Upper lobe of left lung (tissue), 6 donors: Measurements from ENCODE around the gene BOLL. TPM values are rescaled to one million over a fixed set of nuclear protein-coding genes. Genes with fewer than 3 reads are reported as not detected.
A peak's percentile ranks its signal among the peaks of the same experiment; 100 is the strongest.
"Not testable (repeated sequence)": the region's sequence is repeated elsewhere in the genome, so short reads cannot be mapped to it uniquely, and the experiment has no call there.

Experiments used
- ATAC-seq, 2 donors: fragments of 200-7000 bp; cut with Tn5 transposase; one replicate each; pipeline ENCODE4 v1.9.1; 2022; ENCODE audit warnings: mild to moderate bottlenecking in 2 of 2, moderate library complexity in 2 of 2; ENCODE audit not compliant: low FRiP score in 2 of 2
- DNase-seq, 2 donors: peaks; one replicate each; pipeline ENCODE4 v3.0.0-alpha.2; 2019 to 2020
- H3K27ac ChIP-seq, 4 donors: fragments of 200-600 bp; sonication (generic); one replicate each; pipeline ENCODE4 v1.5.1; 2016 to 2019
- H3K27me3 ChIP-seq, 4 donors: fragments of 200-600 bp; sonication (generic); one replicate each; pipeline ENCODE4 v1.5.1; 2017 to 2019
- H3K36me3 ChIP-seq, 4 donors: fragments of 200-600 bp; sonication (generic); one replicate each; pipeline ENCODE4 v1.5.1; 2016 to 2019
- H3K4me1 ChIP-seq, 4 donors: fragments of 200-600 bp; sonication (generic); one replicate each; pipeline ENCODE4 v1.5.1; 2018 to 2019
- H3K4me3 ChIP-seq, 4 donors: fragments of 200-600 bp; sonication (generic); one replicate each; pipeline ENCODE4 v1.5.1; 2017 to 2019; ENCODE audit warnings: mild to moderate bottlenecking in 2 of 4, moderate library complexity in 1 of 4
- H3K9me3 ChIP-seq, 4 donors: fragments of 200-600 bp; sonication (generic); one replicate each; pipeline ENCODE4 v1.5.1; 2018 to 2019
- EP300 ChIP-seq, 4 donors: sonication (generic); formaldehyde crosslinking; IDR thresholded peaks; one replicate each; pipeline ENCODE4 v1.5.1; 2017; ENCODE audit warnings: antibody characterized with exemption in 4 of 4, control low read depth in 2 of 4
- POLR2A ChIP-seq, 4 donors: fragments of 450-650 bp; IDR thresholded peaks; one replicate each; pipeline ENCODE4 v1.5.1; 2016 to 2017; ENCODE audit warnings: antibody characterized with exemption in 4 of 4, mild to moderate bottlenecking in 2 of 4
- POLR2AphosphoS5 ChIP-seq, 2 donors: sonication (generic); formaldehyde crosslinking; IDR thresholded peaks; one replicate each; pipeline ENCODE4 v1.5.1; 2017; ENCODE audit warnings: antibody characterized with exemption in 2 of 2
- WGBS, 2 donors: methylation state at CpG; one replicate each; pipeline ENCODE4 v1.1.5; 2017 to 2018; 5-methylcytosine and 5-hydroxymethylcytosine counted together
- total RNA-seq, 6 donors: library from RNA; depleted of rRNA in 4 of 6; stranded (reverse); fragments of >200 nt in 4 of 6; gene quantifications; one replicate each; pipeline versions ENCODE4 v1.1.0 to v1.2.1, GENCODE V29; 2016 to 2021
- TF ChIP-seq, protein P1 (sequence below), 6 experiments: fragments of 450-650 bp in 4 of 6; fragments of 200-600 bp in 2 of 6; sonication (generic) in 2 of 6; IDR thresholded peaks; one replicate each; pipeline ENCODE4 v1.5.1; 2016 to 2019; ENCODE audit warnings: antibody characterized with exemption in 6 of 6
- donor health status: DM: no; HTN: no; CAD: no; lungs with moderate emphysema.
- donor health status: DM: no; HTN: yes; CAD: no; lungs with severe emphysema.

BOLL gene
- total RNA-seq, 6 donors from 2014 or later, result not detected

DNA sequence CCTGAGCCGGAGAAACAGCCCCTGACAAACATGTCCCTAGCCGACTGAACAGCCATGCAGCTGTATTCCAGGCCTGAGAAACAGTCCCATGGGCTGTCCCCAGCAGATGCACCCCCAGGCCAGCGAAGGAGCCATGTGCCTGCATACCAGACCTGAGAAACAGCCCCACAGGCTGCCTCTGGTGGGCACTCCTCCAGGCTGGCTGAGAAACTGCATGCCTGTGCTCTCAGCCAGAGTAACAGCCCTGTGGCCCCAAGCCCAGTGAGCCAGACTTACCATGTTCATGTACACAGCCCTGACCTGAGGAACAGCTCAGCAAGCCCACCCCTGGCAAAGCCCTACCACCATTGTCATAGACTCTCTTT, 24.8 kb downstream of the BOLL start:
- Histone ChIP-seq H3K9me3 (peaks cover 0 to 14% (median 10%) of the 10 kb centered on the region in 4 donors), H3K4me3 (no peak overlapping the region), H3K27ac (no peak overlapping the region), H3K27me3 (no peaks in the 10 kb centered on the region), H3K4me1 (no peaks in the 10 kb centered on the region), H3K36me3 (no peaks in the 10 kb centered on the region)
- 90% methylated on average over 2 of the region's 3 CpGs; no CpG with 5 or more reads in 1 of the 2 donors for WGBS, 2 donors
- DNase-seq, result peak in 1 of 2 donors; percentile 20
- TF ChIP-seq POLR2AphosphoS5 (IDR thresholded peaks at IDR 0.05) (no peak), POLR2A (IDR thresholded peaks at IDR 0.05) (no peak), EP300 (IDR thresholded peaks at IDR 0.05) (no peak)
- TF ChIP-seq, protein P1, sequence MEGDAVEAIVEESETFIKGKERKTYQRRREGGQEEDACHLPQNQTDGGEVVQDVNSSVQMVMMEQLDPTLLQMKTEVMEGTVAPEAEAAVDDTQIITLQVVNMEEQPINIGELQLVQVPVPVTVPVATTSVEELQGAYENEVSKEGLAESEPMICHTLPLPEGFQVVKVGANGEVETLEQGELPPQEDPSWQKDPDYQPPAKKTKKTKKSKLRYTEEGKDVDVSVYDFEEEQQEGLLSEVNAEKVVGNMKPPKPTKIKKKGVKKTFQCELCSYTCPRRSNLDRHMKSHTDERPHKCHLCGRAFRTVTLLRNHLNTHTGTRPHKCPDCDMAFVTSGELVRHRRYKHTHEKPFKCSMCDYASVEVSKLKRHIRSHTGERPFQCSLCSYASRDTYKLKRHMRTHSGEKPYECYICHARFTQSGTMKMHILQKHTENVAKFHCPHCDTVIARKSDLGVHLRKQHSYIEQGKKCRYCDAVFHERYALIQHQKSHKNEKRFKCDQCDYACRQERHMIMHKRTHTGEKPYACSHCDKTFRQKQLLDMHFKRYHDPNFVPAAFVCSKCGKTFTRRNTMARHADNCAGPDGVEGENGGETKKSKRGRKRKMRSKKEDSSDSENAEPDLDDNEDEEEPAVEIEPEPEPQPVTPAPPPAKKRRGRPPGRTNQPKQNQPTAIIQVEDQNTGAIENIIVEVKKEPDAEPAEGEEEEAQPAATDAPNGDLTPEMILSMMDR (IDR thresholded peaks at IDR 0.05), result no peak
- no peak for ATAC-seq

DNA sequence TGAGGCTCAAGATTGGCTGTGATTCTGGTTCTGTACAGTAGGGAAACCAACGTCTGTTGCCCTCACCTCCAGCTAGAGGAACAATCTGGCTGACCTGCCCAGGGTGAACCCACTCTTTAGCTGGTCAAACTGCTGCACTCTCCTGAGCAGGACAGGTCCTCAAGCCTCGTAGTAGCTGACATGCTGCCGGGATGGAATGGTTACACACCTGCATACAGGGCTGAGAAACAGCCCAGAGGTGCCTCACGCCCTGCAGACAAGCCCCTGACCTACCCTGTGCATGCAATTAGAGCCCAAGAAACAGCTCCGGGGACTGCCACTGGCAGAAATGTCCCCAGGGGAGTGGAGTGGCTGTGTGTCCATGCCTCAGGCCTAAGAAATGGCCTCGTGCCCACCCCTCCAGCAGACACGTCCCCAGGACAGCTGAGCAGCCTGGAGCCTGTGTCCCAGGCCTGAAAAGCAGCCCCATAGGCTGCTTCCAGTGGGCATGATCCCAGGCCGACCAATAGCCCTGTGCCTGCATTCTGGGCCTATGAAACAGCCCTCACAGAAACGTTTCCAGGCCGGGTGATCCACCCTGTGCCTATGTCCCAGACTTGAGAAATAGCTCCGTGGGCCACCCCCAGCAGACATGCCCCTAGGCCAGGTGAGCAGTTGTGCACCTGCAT, 25.4 kb downstream of the BOLL start:
- Histone ChIP-seq H3K36me3 (no peaks in the 10 kb centered on the region), H3K9me3 (peaks cover 0 to 14% (median 10%) of the 10 kb centered on the region in 4 donors), H3K27me3 (no peaks in the 10 kb centered on the region), H3K4me3 (no peak overlapping the region), H3K27ac (no peak overlapping the region), H3K4me1 (no peaks in the 10 kb centered on the region)
- peak in 1 of 2 donors; percentile 22 for DNase-seq
- ATAC-seq, result peak in 1 of 2 donors; percentile 70
- TF ChIP-seq POLR2A (IDR thresholded peaks at IDR 0.05), result no peak
- no peak for TF ChIP-seq POLR2AphosphoS5 (IDR thresholded peaks at IDR 0.05)
- TF ChIP-seq, protein P1 (IDR thresholded peaks at IDR 0.05), result no peak
- TF ChIP-seq EP300 (IDR thresholded peaks at IDR 0.05), result no peak
- 57 to 84% methylated on average over 1 to 11 of the region's 11 CpGs for WGBS, 2 donors

DNA sequence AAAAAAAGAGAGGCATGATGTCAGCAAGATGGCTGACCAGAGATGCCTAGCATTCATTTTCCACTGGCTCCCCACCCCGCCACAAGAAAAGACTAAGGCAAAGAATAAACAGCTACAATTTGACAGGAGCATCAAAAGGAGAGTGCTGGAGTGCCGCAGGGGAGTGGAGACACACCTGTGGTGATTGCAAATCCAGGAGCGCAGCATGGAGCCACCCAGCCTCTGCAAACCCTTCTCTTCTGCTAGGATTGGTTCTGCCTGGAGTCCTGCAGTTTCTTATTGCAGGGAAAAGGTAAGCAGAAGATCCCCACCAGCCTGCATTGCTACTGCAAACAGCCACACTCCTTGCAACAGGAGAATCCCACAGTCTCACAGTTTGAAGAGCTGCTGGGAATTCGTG, 26.1 kb downstream of the BOLL start:
- no peak for ATAC-seq
- no peaks in the 10 kb centered on the region for H3K36me3 ChIP-seq
- no peaks in the 10 kb centered on the region for H3K4me1 ChIP-seq
- H3K27ac ChIP-seq, result no peak overlapping the region
- H3K27me3 ChIP-seq, result no peaks in the 10 kb centered on the region
- 71 to 73% methylated on average over 4 of the region's 4 CpGs for WGBS, 2 donors
- H3K4me3 ChIP-seq, result no peak overlapping the region
- DNase-seq, result no peak
- no peak for TF ChIP-seq POLR2A (IDR thresholded peaks at IDR 0.05)
- TF ChIP-seq EP300 (IDR thresholded peaks at IDR 0.05), result no peak
- TF ChIP-seq, protein P1 (IDR thresholded peaks at IDR 0.05), result no peak
- TF ChIP-seq POLR2AphosphoS5 (IDR thresholded peaks at IDR 0.05), result no peak
- H3K9me3 ChIP-seq, result peaks cover 0 to 14% (median 10%) of the 10 kb centered on the region in 4 donors

DNA sequence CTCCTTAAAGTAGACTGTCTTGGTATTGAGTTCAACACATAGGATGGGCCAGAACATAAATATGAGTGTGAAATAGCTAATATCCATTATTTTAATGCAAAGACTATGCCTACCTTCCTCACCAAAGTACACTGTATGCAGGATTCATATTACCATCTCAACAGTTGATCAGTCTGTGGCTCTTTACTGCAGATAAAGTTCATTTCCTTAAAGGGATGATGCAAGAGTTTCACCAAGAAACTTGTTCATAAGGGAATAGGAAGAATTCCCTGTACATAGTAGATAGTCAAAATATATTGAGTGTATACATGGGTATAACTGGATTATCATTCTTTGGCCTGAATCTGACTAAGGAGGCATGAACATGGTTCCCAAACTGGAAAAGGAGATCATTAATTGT, 44.9 kb downstream of the BOLL start:
- DNase-seq, result no peak
- no peaks in the 10 kb centered on the region for H3K4me1 ChIP-seq
- H3K27me3 ChIP-seq, result no peaks in the 10 kb centered on the region
- no peak for ATAC-seq
- no peaks in the 10 kb centered on the region for H3K36me3 ChIP-seq
- TF ChIP-seq EP300 (IDR thresholded peaks at IDR 0.05) (no peak), POLR2A (IDR thresholded peaks at IDR 0.05) (no peak), POLR2AphosphoS5 (IDR thresholded peaks at IDR 0.05) (no peak)
- TF ChIP-seq, protein P1 (IDR thresholded peaks at IDR 0.05), result no peak
- H3K9me3 ChIP-seq, result no peaks in the 10 kb centered on the region
- H3K4me3 ChIP-seq, result no peak overlapping the region
- no peak overlapping the region for H3K27ac ChIP-seq

DNA sequence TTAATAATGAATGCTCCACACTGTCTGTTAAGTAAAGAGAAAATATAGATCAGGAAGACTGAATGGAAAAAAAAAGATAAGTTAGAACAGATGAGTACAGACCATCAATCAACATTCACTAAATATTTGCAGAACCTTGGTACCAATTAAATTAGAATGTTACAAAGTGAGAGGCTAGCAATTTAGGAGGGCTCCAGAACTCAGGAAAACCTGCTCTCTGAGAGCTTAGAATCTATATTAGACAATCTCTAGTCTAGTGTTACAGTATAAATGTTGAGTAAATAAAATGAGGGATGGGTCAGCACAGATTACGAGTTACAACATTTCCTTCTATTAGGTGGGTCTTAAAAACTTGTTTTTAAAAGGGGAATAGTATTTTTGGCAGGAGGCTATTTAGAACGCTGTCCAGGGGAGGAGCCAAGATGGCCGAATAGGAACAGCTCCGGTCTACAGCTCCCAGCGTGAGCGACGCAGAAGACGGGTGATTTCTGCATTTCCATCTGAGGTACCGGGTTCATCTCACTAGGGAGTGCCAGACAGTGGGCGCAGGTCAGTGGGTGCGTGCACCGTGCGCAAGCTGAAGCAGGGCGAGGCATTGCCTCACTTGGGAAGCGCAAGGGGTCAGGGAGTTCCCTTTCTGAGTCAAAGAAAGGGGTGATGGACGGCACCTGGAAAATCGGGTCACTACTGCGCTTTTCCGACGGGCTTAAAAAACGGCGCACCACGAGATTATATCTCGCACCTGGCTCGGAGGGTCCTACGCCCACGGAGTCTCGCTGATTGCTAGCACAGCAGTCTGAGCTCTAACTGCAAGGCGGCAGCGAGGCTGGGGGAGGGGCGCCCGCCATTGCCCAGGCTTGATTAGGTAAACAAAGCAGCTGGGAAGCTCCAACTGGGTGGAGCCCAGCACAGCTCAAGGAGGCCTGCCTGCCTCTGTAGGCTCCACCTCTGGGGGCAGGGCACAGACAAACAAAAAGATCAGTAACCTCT, 56.3 kb downstream of the BOLL start:
- not testable (repeated sequence) for H3K9me3 ChIP-seq, H3K27ac ChIP-seq, H3K36me3 ChIP-seq, H3K27me3 ChIP-seq, ATAC-seq, H3K4me3 ChIP-seq, H3K4me1 ChIP-seq
- 89 to 92% methylated on average over 24 to 29 of the region's 32 CpGs for WGBS, 2 donors
- peak in 1 of 2 donors; percentile 36 for DNase-seq
